ENCODE results near the gene FGD4.

Gene FGD4

GRCh38 chr12:32407795-32408194 is 8.4 kb downstream of the FGD4 start:
- DNase-seq: no peak

DNA sequence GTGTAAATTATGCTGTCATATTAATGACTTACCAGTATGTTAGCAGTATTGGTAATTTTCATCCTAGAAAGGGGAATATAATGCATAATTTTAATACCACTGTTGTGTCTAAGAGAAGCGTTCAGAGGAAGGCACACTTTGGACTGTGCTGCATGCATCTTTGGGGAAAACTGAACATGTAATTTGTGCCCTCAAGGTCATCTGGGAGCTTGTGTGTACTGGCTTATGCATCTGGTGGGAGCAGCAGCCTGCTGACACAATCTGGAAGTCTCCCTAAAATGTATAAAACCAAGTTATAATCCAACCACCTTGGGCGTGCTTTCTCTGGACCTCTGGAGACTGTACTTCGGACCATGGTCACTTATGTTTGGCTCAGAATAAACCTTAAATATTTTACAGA is 14.1 kb downstream of the FGD4 start:
- no peak for DNase-seq

GRCh38 chr12:32418221-32418620 is 18.9 kb downstream of the FGD4 start:
- DNase-seq: no peak

DNA sequence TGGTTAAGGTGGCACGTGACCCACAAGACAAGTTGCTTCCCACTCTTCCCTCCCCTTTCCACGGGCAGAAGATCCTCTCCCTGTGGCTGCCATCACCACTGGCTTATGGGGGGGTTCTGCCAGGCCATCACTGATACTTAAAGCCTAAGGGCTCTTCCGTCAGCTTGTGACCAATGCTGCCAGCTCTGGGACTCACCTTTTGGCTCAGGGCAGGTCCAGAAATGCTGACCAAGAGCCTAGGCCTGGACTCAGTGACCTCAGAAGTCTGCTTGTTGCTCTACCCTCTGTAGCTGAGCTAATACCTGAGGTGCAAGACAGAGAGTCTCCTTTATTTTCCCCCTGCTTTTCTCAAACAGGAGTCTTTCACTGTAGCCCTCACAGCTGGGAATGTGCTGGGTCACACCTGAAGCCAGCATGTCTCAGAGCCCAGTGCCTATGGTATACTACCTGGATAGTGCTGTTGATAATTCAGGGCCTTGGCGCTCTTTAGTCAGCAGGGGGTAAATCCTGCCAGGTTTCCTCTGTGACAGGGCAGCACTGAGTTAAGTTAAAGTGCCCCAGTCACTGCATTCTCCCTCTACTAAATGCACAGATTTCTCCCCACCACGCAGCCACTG is 19.7 kb downstream of the FGD4 start:
- DNase-seq: no peak

- DNase-seq: no peak
These were observed 20.2 kb downstream of the FGD4 start for GRCh38 chr12:32419520-32419960.

DNA sequence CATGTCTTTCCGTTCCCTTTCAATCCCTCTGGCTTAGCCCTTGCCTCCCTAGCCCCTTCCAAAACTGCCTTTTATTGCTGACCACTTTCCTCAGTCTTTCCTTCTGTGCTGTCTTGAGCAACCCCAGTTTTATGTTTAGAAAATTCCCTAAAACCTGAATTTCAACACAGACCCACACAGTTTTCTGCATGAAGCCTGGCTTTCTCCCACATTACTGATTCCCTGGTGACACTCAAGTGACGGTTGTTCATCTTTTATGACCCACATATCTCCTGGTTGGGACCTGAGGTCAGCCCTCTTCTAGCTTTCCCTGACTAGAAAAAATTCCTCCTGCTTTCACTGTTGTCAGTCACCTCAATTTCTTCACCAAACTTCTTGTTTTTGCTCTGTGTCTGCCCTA is 21.0 kb downstream of the FGD4 start:
- no peak for DNase-seq

DNA sequence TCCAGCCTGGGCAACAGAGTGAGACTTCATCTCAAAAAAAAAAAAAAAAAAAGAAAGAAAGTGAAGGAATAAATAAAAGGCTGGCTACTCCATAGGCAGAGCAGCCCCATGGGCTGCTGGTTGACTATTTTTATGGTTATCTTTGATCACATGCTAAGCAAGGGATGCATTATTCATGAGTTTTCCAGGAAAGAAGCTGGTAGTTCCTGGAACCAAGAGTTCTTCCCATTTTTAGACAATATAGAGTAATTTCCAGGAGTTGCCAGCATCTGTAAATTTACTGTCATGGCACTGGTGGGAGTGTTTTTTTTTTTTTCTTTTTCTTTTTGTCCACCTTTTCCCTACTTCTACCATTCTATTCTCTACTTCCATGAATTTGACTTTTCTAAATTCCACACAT is 24.2 kb downstream of the FGD4 start:
- no peak for DNase-seq

- DNase-seq: peak in 1 of 2 experiments; percentile 27
These were observed 31.7 kb downstream of the FGD4 start for GRCh38 chr12:32431025-32431424.

- DNase-seq: no peak
These were observed 36.8 kb downstream of the FGD4 start for GRCh38 chr12:32435921-32436705.

GRCh38 chr12:32437095-32437515 is 37.7 kb downstream of the FGD4 start:
- no peak for DNase-seq

GRCh38 chr12:32440120-32440865 is 40.9 kb downstream of the FGD4 start:
- no peak for DNase-seq

- no peak for DNase-seq
These were observed 44.1 kb downstream of the FGD4 start for GRCh38 chr12:32443491-32443890.

DNA sequence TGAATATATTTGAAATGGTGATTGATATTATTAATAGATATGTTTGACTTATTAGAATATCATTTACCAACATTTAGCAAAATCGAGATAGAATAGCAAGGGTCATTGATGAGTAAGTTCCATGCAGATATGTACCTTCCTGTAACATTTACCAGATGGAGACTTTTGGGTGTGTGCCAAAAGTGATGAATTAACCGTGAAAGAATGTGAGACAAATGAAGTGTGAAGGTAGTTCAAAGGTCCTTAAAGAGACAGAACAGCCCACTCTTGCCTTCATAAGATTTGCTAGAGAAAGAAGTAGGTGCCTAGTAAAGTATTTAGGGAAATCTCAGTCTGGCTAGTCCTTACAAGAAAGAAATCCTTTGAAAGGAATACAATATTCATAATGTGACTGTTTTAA is 45.5 kb downstream of the FGD4 start:
- DNase-seq: peak in 1 of 2 experiments; percentile 20

DNA sequence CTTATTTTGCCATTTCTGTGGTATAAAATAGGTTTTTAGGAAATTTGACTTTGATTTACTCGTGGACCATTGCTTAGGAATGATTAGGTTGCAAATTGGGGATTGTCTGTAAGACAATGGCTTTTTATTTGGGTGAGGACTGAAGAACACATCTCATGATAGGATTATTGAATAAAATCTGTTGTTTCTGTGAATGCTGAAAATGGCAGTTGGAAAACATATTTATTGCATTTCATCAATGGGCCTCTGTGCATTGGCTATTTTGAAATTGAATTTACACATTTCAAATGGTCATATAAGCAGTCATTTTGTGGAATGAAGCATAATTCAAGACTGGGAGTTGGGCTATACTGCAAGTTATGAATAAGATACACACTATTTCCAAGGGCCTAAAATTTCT is 46.0 kb downstream of the FGD4 start:
- DNase-seq: no peak

- no peak for DNase-seq
These were observed 47.2 kb downstream of the FGD4 start for GRCh38 chr12:32446316-32447119.

DNA sequence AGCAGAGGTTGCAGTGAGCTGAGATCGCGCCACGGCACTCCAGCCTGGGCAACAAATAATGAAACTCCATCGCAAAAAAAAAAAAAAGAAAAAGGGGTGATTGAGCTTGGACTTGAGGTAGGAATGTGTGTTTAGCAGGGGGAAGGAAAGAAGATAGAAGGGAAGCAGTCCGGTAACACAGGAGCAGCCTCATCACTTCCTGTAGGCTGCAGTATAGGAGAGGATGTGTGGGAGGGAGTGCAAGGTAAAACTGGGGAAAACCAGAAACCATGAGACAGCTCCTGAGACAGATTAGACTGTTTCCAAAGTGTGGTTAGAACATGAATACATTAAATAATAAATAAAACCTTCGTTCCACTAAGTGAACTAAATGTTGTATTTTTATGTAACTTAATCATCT is 49.2 kb downstream of the FGD4 start:
- DNase-seq: no peak

- DNase-seq: no peak
These were observed 51.0 kb downstream of the FGD4 start for GRCh38 chr12:32450363-32450762.

DNA sequence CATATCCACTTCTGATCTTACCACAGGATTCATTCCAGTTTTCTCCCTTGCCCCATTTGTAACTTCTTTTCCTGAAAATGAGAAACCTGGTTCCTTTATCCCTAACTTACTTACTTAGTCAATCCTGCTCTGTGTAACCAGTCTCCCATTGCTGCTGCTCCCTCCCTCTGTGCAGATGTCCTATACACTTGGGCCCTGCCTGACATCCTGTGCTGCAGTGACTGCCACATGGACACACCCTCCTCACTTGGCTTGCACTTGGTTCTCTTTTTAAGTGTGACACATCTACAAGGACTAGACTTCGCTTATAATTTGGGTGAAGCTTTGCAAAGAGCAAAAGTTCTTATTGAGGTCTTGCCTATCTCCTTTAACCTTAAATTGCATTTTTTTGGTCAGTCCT is 51.4 kb downstream of the FGD4 start:
- DNase-seq: no peak

DNA sequence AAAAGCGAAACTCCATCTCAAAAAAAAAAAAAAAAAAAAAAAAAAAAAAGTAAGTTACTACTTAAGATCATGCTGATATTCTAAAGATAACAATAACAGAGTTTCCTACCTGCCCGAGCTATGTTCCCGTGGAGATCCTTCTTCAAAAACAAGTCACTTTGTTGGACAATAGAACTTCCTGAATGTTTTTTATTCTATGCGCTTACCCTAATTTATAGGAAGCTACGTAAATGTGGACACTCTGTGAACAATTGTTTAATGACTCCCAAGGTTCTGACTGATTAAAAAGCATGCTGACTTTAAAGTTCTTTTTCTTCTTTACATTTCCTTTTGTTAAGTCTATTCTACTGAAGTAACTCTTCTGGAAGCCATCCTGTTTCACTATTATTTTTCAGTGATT is 52.5 kb downstream of the FGD4 start:
- DNase-seq: no peak

- DNase-seq: no peak
These were observed 54.7 kb downstream of the FGD4 start for GRCh38 chr12:32454075-32454474.

DNA sequence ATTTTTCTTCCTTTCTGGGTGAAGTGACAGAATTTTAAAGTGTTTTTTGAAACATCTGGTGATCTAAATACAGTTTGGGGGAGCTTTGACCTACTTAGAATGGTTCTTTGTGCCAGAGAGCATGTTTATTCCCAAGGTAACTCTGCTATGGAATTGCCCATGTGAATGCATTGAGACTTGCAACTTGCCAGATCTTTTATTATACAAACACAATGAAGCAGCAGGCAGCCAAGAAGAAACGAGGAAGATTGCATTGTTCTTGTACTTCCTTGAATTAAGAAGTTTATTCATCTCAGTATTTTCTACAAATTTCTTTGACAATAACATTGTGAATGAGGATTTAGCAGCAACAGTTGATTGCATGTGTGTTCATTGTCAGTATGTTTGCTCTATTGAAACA is 55.5 kb downstream of the FGD4 start:
- DNase-seq: no peak

DNA sequence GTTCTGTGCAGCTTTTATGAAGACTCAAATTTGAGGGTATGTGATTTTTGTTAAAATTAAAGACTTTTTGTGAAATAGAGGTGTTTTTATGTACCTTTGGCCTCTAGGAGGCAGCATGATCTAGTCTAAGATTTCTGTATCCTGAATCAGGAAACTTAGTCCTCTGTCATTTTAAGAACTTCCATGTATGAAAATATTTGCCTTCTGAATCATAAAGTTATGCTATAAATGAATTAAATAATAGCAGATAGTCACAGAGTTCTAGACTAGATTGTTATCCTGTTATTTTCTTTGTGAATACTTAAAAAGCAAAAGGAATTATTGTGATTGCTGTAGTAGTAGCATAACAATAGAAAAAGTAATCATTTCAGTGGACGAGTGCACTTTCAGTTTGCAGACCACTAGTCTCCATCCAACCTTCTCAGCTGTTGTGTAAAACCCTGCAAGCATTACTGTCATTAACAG is 56.3 kb downstream of the FGD4 start:
- peak; percentile 22 to 53 for DNase-seq
